Liver (tissue), 9 donors: Measurements from ENCODE around the gene ADM5. TPM values are rescaled to one million over a fixed set of nuclear protein-coding genes. Genes with fewer than 3 reads are reported as not detected.

ENCODE experiments used
- DNase-seq: peaks from one replicate; pipeline ENCODE4 v3.0.0-alpha.2; 2017; ENCODE audit warnings: low spot score
- H3K27ac ChIP-seq, 2 donors: one replicate each; pipeline ENCODE4 v1.7.0; 2013; ENCODE audit warnings: inconsistent platforms in 2 of 2, low read length in 2 of 2, control low read depth in 1 of 2, low read depth in 1 of 2, mild to moderate bottlenecking in 1 of 2
- H3K27me3 ChIP-seq, 4 donors: one replicate each; pipeline versions ENCODE4 v1.6.1 to v1.7.0; 2013; ENCODE audit warnings: low read length in 3 of 4, inconsistent platforms in 1 of 4, mild to moderate bottlenecking in 1 of 4, moderate library complexity in 1 of 4; ENCODE audit not compliant: control insufficient read depth in 4 of 4, insufficient read depth in 4 of 4
- H3K36me3 ChIP-seq, 4 donors: one replicate each; pipeline versions ENCODE4 v1.6.1 to v1.7.0; 2013; ENCODE audit warnings: low read length in 3 of 4, mild to moderate bottlenecking in 3 of 4, low read depth in 1 of 4, moderate library complexity in 1 of 4; ENCODE audit not compliant: control insufficient read depth in 4 of 4, insufficient read depth in 3 of 4
- H3K4me1 ChIP-seq, 4 donors: one replicate each; pipeline versions ENCODE4 v1.6.1 to v1.7.0; 2013; ENCODE audit warnings: low read length in 3 of 4, mild to moderate bottlenecking in 3 of 4, moderate library complexity in 1 of 4; ENCODE audit not compliant: control insufficient read depth in 4 of 4, insufficient read depth in 4 of 4
- H3K4me3 ChIP-seq, 3 donors: one replicate each; pipeline versions ENCODE4 v1.6.1 to v1.7.0; 2013; ENCODE audit warnings: low read length in 3 of 3, control low read depth in 1 of 3, low read depth in 1 of 3, mild to moderate bottlenecking in 1 of 3
- H3K9ac ChIP-seq, 2 donors: one replicate each; pipeline ENCODE4 v1.7.0; 2013; ENCODE audit warnings: low read length in 2 of 2, mild to moderate bottlenecking in 2 of 2, moderate library complexity in 2 of 2, control low read depth in 1 of 2, low read depth in 1 of 2
- H3K9me3 ChIP-seq, 4 donors: one replicate each; pipeline versions ENCODE4 v1.6.1 to v1.7.0; 2013; ENCODE audit warnings: low read length in 3 of 4; ENCODE audit not compliant: control insufficient read depth in 4 of 4
- EGR1 ChIP-seq, 2 donors: IDR thresholded peaks; 2 replicates each; pipeline ENCODE4 v1.6.1; 2016 to 2018; ENCODE audit warnings: antibody characterized with exemption in 2 of 2, low read depth in 2 of 2
- FOXA2 ChIP-seq: IDR thresholded peaks from 2 replicates; pipeline ENCODE4 v1.6.1; 2016; ENCODE audit warnings: antibody characterized with exemption
- HNF4G ChIP-seq: IDR thresholded peaks from 2 replicates; pipeline ENCODE4 v1.6.1; 2016; ENCODE audit warnings: antibody characterized with exemption
- JUND ChIP-seq, 2 donors: IDR thresholded peaks; 2 replicates each; pipeline ENCODE4 v1.6.1; 2016; ENCODE audit warnings: antibody characterized with exemption in 2 of 2
- NR2F2 ChIP-seq: IDR thresholded peaks from 2 replicates; pipeline ENCODE4 v1.6.1; 2016; ENCODE audit warnings: antibody characterized with exemption
- RAD21 ChIP-seq, 2 donors: IDR thresholded peaks; 2 replicates each; pipeline ENCODE4 v1.6.1; 2016; ENCODE audit warnings: antibody characterized with exemption in 2 of 2, mild to moderate bottlenecking in 2 of 2
- RXRA ChIP-seq, 2 donors: IDR thresholded peaks; 2 replicates each; pipeline ENCODE4 v1.6.1; 2017 to 2018; ENCODE audit warnings: antibody characterized with exemption in 2 of 2, mild to moderate bottlenecking in 1 of 2
- SP1 ChIP-seq: IDR thresholded peaks from 2 replicates; pipeline ENCODE4 v1.6.1; 2018; ENCODE audit warnings: antibody characterized with exemption, mild to moderate bottlenecking
- TAF1 ChIP-seq: conservative IDR thresholded peaks from 2 replicates; pipeline ENCODE4 v1.6.1; 2016; ENCODE audit warnings: antibody characterized with exemption, mild to moderate bottlenecking
- YY1 ChIP-seq: IDR thresholded peaks from 2 replicates; pipeline ENCODE4 v1.6.1; 2016; ENCODE audit warnings: antibody characterized with exemption, mild to moderate bottlenecking
- WGBS: extraction: QIAGEN DNeasy Blood & Tissue Kit; methylation state at CpG from one replicate; pipeline ENCODE4 v1.1.7; 2013; 5-methylcytosine and 5-hydroxymethylcytosine counted together
- polyA plus RNA-seq, 2 donors: library from polyadenylated mRNA; stranded (reverse) in 1 of 2; unstranded in 1 of 2; fragments of 200-250 nt in 1 of 2; fragments of >200 nt in 1 of 2; fragmentation: Nextera tagmentation in 1 of 2; extraction: Ambion mirVana in 1 of 2; gene quantifications; one replicate each; pipeline versions ENCODE4 v1.2.1 to v1.2.3, GENCODE V29; 2013 to 2015
- total RNA-seq, 2 donors: library from RNA; depleted of rRNA; stranded (reverse); fragments of >200 nt; gene quantifications; one replicate each; pipeline ENCODE4 v1.2.3, GENCODE V29; 2014
- TF ChIP-seq, protein P1 (sequence below): IDR thresholded peaks from 2 replicates; pipeline ENCODE4 v1.6.1; 2016; ENCODE audit warnings: antibody characterized with exemption
- TF ChIP-seq, protein P2 (sequence below): fragments of 150-350 bp; IDR thresholded peaks from 2 replicates; pipeline ENCODE4 v1.5.1; 2017; ENCODE audit warnings: improper control_type of control experiment, low read depth, low read length; ENCODE audit not compliant: missing input control
- TF ChIP-seq, protein P3 (sequence below): IDR thresholded peaks from 2 replicates; pipeline ENCODE4 v1.6.1; 2016; ENCODE audit warnings: antibody characterized with exemption
- TF ChIP-seq, protein P4 (sequence below): IDR thresholded peaks from 2 replicates; pipeline ENCODE4 v1.6.1; 2016; ENCODE audit warnings: antibody characterized with exemption, mild to moderate bottlenecking
- TF ChIP-seq, protein P5 (sequence below): IDR thresholded peaks from 2 replicates; pipeline ENCODE4 v1.6.1; 2016; ENCODE audit warnings: antibody characterized with exemption
- donor health status: healthy.
- donor health status: healthy.
- donor health status: healthy.
- donor health status: healthy.
- donor health status: healthy.

Gene ADM5
- total and polyA plus RNA-seq, 4 donors: 0.11 to 0.84 (median 0.26) TPM

DNA sequence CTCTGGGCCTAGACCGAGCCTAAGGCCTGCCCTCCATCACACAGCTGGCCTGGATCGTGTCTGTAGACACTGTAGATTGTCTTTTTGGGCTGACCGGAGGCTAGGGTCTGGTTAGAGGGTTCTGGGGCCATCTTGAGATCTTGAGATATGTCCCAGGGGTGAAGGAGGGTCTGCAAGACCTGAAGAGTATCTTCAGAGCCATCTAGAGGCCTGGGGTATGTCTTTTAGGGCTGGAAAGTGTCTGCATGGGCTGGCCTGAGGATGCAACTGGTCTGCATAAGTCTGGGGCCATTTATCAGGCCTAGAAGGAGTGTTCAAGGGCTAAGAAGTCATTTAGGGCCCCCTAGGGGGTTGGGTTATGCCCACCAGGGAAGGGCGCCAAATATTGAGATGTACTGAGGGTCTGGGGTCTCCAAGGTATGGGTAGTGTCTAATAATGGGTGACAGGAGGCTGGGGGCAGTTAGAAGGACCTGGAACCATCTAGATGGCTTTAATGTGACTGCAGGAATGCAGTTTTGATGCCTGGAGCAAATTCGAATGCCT lies 46.8 kb upstream of the ADM5 start:
- Histone ChIP-seq H3K4me3 (peak overlapping the region; percentile 76 to 99 (median 81)), H3K27me3 (no peaks in the 10 kb centered on the region), H3K9ac (peak overlapping the region; percentile 73 to 98), H3K4me1 (peaks cover 0 to 32% (median 17%) of the 10 kb centered on the region in 4 donors), H3K36me3 (peaks cover 2 to 9% (median 7%) of the 10 kb centered on the region in 4 donors), H3K27ac (peak overlapping the region; percentile 70 to 84), H3K9me3 (no peaks in the 10 kb centered on the region)
- 10% methylated on average over 5 of the region's 5 CpGs for WGBS
- DNase-seq: no peak
- TF ChIP-seq, protein P1, sequence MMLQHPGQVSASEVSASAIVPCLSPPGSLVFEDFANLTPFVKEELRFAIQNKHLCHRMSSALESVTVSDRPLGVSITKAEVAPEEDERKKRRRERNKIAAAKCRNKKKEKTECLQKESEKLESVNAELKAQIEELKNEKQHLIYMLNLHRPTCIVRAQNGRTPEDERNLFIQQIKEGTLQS: no peak
- no peak for TF ChIP-seq HNF4G
- no peak for TF ChIP-seq FOXA2

DNA sequence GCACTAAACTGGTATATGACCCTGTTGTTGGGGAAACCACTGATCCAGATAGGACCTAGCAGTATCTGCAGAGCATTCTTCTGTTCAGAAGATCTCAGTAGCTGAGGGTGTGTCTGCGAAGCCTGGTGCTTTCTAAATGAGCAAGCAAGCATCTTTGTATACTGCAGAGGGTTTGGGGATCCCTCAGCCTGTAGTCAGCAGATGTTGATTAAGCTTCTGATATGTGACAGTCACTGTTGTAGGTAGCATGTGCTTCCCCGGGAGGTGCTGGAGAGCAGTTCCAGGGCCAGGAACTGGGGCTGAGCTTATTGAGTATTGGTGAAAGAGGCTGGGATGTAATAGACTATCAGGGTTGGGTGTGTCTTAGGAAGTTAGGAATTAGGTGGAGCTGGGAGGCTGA lies 45.9 kb upstream of the ADM5 start:
- H3K4me3 ChIP-seq: no peak overlapping the region
- TF ChIP-seq NR2F2: no peak
- no peak for TF ChIP-seq HNF4G
- no peak for TF ChIP-seq EGR1 (IDR thresholded peaks at IDR 0.05; ENCODE audit: low read depth in 2 of 2)
- TF ChIP-seq, protein P2, sequence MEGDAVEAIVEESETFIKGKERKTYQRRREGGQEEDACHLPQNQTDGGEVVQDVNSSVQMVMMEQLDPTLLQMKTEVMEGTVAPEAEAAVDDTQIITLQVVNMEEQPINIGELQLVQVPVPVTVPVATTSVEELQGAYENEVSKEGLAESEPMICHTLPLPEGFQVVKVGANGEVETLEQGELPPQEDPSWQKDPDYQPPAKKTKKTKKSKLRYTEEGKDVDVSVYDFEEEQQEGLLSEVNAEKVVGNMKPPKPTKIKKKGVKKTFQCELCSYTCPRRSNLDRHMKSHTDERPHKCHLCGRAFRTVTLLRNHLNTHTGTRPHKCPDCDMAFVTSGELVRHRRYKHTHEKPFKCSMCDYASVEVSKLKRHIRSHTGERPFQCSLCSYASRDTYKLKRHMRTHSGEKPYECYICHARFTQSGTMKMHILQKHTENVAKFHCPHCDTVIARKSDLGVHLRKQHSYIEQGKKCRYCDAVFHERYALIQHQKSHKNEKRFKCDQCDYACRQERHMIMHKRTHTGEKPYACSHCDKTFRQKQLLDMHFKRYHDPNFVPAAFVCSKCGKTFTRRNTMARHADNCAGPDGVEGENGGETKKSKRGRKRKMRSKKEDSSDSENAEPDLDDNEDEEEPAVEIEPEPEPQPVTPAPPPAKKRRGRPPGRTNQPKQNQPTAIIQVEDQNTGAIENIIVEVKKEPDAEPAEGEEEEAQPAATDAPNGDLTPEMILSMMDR: no peak
- no peak for TF ChIP-seq RXRA (IDR thresholded peaks at IDR 0.05)
- no peak for TF ChIP-seq TAF1
- TF ChIP-seq RAD21 (IDR thresholded peaks at IDR 0.05): no peak
- TF ChIP-seq YY1: no peak
- TF ChIP-seq, protein P3, sequence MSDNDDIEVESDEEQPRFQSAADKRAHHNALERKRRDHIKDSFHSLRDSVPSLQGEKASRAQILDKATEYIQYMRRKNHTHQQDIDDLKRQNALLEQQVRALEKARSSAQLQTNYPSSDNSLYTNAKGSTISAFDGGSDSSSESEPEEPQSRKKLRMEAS: no peak
- TF ChIP-seq FOXA2: no peak
- TF ChIP-seq, protein P4, sequence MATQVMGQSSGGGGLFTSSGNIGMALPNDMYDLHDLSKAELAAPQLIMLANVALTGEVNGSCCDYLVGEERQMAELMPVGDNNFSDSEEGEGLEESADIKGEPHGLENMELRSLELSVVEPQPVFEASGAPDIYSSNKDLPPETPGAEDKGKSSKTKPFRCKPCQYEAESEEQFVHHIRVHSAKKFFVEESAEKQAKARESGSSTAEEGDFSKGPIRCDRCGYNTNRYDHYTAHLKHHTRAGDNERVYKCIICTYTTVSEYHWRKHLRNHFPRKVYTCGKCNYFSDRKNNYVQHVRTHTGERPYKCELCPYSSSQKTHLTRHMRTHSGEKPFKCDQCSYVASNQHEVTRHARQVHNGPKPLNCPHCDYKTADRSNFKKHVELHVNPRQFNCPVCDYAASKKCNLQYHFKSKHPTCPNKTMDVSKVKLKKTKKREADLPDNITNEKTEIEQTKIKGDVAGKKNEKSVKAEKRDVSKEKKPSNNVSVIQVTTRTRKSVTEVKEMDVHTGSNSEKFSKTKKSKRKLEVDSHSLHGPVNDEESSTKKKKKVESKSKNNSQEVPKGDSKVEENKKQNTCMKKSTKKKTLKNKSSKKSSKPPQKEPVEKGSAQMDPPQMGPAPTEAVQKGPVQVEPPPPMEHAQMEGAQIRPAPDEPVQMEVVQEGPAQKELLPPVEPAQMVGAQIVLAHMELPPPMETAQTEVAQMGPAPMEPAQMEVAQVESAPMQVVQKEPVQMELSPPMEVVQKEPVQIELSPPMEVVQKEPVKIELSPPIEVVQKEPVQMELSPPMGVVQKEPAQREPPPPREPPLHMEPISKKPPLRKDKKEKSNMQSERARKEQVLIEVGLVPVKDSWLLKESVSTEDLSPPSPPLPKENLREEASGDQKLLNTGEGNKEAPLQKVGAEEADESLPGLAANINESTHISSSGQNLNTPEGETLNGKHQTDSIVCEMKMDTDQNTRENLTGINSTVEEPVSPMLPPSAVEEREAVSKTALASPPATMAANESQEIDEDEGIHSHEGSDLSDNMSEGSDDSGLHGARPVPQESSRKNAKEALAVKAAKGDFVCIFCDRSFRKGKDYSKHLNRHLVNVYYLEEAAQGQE: no peak
- no peak for TF ChIP-seq SP1
- TF ChIP-seq, protein P5, sequence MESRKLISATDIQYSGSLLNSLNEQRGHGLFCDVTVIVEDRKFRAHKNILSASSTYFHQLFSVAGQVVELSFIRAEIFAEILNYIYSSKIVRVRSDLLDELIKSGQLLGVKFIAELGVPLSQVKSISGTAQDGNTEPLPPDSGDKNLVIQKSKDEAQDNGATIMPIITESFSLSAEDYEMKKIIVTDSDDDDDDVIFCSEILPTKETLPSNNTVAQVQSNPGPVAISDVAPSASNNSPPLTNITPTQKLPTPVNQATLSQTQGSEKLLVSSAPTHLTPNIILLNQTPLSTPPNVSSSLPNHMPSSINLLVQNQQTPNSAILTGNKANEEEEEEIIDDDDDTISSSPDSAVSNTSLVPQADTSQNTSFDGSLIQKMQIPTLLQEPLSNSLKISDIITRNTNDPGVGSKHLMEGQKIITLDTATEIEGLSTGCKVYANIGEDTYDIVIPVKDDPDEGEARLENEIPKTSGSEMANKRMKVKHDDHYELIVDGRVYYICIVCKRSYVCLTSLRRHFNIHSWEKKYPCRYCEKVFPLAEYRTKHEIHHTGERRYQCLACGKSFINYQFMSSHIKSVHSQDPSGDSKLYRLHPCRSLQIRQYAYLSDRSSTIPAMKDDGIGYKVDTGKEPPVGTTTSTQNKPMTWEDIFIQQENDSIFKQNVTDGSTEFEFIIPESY: no peak
- no peak for TF ChIP-seq JUND (IDR thresholded peaks at IDR 0.05)
- H3K27me3 ChIP-seq: no peaks in the 10 kb centered on the region
- H3K9ac ChIP-seq: peak overlapping the region in 1 of 2 donors; percentile 98
- no peak overlapping the region for H3K27ac ChIP-seq
- H3K4me1 ChIP-seq: peaks cover 0 to 32% (median 16%) of the 10 kb centered on the region in 4 donors
- no peaks in the 10 kb centered on the region for H3K9me3 ChIP-seq
- WGBS: 88% methylated on average over 2 of the region's 2 CpGs
- no peak for DNase-seq
- peaks cover 2 to 9% (median 7%) of the 10 kb centered on the region in 4 donors for H3K36me3 ChIP-seq
